CD4-positive, alpha-beta T cell treated with Interleukin-17A for 4 hours (primary cell): ENCODE results near the gene SLC35A5.

Source experiments
- DNase-seq: peaks from one replicate; pipeline ENCODE4 v3.0.0-alpha.2; 2020; ENCODE audit warnings: mixed read lengths

Gene SLC35A5

GRCh38 chr3:112627919-112628466, 66.1 kb downstream of the SLC35A5 start:
- DNase-seq, result no peak

DNA sequence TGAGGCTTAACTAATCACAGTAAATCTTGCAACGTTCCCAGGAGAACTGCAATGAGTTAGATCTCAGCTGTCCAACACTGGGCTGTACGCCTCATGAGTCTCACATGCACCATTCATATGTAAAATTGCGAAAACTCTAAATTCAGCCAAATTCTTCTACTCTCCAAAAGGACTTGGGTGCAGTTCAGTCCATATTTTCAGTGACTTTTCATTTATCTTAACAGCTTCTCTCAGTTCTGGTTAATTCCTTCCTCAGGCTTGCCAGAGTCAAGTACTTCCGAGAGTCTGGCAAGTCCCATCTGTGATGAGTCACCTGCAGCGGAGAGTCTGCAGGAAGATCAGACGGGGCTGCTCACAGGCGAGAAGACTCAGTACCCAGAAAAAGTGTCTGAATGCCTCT, 67.6 kb downstream of the SLC35A5 start:
- DNase-seq, result peak; percentile 24

DNA sequence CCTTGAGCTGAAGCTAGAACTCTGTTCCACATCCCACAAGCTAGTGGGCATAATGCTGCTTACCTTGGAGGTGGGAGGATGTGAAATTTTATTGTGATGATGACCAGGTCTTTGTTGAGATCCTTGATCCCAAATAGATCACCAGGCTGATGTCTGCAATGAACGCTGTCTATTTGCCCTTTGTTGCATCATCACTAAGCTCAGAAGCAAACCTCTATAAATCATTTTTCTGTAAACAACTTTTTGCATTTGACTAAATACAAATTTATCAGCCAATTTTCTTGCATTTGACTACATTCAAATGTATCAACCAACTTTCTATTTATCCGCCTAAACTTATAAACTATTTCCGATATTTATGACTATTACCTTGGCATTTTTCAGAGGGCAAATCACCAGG, 69.4 kb downstream of the SLC35A5 start:
- no peak for DNase-seq

DNA sequence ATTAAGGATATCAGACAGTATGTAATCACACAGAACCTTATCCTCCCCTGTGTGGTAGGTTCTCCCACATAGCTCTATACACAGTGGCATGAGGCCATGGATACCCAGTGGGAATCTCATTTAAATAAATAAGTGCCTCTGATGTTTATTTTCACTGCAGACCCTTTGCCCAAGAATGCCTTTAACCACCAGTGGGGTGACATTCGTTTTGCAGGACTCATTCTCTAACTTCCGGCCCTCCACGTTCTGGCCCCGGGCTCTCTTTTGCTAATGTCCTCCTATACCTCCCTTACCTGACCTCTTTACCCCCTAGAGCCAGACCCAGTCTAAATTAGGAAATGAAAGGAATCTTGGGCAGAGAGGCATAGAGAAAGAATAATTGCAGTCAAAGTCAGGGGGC, 70.8 kb downstream of the SLC35A5 start:
- DNase-seq, result no peak

DNA sequence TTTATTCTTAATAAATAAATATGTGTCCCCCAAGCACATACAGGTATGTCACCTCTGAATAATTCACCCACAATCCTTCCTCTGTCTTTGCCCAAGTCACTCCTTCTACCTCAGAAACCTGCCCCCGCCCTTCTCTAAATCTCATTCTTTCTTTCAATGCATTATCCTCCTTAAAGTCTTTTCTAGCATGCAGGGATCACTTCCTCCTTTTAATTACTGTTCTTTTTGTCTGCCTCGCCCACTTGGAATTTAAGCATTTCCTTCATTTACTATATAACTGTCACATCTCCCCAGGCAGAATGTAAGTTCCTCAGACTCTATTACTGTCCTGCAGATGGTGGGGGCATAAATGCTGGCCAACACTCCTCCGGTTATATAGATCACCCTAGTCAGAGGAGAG, 71.3 kb downstream of the SLC35A5 start:
- no peak for DNase-seq

- DNase-seq, result no peak
Observed at GRCh38 chr3:112633757-112634156, 71.9 kb downstream of the SLC35A5 start.

DNA sequence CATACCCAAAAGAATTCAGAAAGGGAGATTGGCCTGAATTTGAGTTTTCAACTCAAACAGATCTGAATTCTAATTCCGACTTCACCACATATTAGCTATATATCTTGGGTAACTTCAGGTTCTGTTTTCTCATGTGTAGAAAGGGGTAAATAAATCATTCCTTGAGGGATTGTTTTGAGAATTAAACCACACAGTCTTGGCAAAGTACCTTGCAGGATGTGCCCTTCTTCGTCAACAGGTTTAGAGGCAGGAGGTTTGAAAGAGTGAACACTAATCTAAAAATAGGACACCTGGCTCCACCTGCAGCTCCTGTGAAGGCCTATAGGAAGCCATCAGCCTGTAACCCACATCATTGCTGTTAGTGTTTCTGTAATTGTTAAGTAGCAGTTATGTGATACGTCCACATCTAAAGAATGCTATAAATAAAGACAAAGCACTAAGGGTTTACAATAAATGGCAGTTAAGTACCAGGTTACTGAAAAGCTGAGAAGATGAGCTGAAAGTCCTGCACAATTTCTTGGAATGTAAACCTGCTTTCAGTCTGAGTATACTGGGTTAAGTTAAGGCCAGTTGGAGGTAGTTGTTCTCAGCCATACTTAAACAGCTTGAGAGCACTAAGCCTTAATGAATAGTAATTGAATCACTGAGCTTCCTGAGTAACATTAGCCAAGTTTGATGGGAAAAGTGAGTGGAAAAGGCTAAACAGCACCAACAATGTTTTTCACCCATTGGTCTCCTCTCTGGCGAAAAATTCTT, 73.1 kb downstream of the SLC35A5 start:
- DNase-seq, result no peak
